Glomerular visceral epithelial cell (primary cell): ENCODE data around the gene TXNL4A.
"Not testable (repeated sequence)": the region's sequence is repeated elsewhere in the genome, so short reads cannot be mapped to it uniquely, and the experiment has no call there.

Source experiments
- DNase-seq: peaks from one replicate; pipeline ENCODE4 v3.0.0-alpha.2; 2016; ENCODE audit errors: extremely low spot score

TXNL4A gene

DNA sequence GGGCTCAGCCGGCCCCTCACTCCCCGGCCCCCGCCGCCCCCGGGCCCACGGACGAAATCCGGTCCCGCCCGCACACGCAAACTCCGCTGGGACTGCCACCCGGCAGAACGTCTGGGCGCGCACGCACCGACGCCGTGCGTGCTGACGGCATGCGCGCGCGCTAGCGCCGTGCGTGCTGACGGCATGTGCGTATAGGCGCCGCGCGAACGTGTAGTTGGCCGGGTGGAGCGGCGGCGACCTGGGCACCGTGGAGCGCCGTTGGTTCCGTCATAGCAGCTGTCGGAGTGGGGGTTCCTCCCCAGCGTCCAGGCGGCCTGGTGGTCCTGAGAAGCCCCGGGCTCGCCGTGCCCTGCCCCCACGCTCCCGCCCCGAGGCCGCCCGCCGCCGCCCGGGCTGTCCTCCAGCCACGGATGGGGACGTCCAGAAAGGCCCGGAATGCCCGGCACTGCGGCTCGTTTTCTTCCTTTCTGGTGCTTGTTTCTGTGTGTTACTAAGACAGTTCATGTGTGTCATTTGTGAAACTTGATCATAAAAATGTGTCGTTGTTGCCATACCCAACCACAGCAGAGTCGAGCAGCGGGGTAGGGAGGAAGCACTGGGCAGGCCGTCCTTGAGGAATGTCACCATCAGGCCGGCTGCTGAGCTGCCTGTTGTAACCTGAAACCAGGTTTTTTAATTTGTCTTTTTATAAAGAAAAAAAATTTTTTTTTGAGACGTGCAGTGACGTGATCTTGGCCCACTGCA lies at the start of gene TXNL4A:
TSS of gene TXNL4A (minus strand) at position 113 of the 744 bp plus-strand sequence. CDS start 171 bp downstream, outside the sequence.
- peak; percentile 85 for DNase-seq

- DNase-seq, result no peak
Measured at GRCh38 chr18:80037300-80037699, 48.9 kb upstream of the TXNL4A start.

- DNase-seq, result no peak
Measured at GRCh38 chr18:80035997-80036396, 47.6 kb upstream of the TXNL4A start.

GRCh38 chr18:80034852-80035406 lies 46.6 kb upstream of the TXNL4A start:
- DNase-seq, result no peak

GRCh38 chr18:80034068-80034851 lies 45.9 kb upstream of the TXNL4A start, which contains the start of gene RBFA:
Gene RBFA (plus strand): TSS chr18:80034434. CDS start chr18:80034496, 62 bp downstream.
- peak; percentile 100 for DNase-seq

GRCh38 chr18:80033181-80034067 lies 45.1 kb upstream of the TXNL4A start:
- DNase-seq, result no peak

DNA sequence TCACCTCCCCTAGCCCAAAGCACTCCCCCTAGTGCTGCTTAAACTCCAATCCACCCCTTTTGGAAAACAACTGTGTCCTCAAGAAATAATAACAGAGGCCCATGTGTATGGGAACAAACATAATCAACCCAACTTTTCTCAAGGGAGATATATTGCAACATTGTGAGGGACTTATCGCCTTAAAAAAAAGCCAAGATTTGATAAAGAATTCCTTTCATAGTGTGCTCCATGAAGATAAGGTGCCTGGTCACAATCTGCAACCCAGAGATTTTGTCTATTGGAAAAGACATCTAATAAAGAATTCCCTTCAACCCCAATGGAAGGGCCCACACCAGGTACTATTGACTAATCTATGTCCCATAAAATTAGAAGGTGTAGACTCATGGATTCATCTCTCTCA lies 41.3 kb upstream of the TXNL4A start:
- DNase-seq, result no peak

GRCh38 chr18:80027719-80028118 lies 39.4 kb upstream of the TXNL4A start:
- DNase-seq, result not testable (repeated sequence)

DNA sequence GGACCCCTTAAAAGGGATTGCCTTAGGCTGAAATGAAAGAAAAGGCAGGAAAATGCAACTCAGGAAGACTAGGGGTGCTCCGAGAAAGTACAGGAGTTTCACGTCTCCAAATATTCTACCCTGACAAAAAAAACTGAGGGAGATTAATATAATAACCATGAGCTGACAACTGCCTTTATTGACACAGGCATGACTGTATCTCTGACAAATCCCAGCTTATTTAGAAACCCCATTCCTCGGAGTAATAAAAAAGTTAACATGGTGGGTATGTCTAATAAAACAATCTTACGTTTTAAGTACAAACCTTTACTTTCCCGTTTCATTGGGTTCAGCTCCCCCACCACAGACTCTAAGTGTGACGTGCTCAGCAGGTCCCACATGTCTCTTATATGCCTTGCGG lies 38.0 kb upstream of the TXNL4A start:
- DNase-seq, result no peak

GRCh38 chr18:80023173-80023572 lies 34.8 kb upstream of the TXNL4A start:
- DNase-seq, result no peak

- no peak for DNase-seq
Measured at GRCh38 chr18:80022613-80023012, 34.2 kb upstream of the TXNL4A start.

- no peak for DNase-seq
Measured at GRCh38 chr18:80012714-80013113, 24.4 kb upstream of the TXNL4A start.

GRCh38 chr18:80011496-80012137 lies 23.3 kb upstream of the TXNL4A start:
- not testable (repeated sequence) for DNase-seq

- no peak for DNase-seq
Measured at GRCh38 chr18:80010551-80010906, 22.2 kb upstream of the TXNL4A start.

DNA sequence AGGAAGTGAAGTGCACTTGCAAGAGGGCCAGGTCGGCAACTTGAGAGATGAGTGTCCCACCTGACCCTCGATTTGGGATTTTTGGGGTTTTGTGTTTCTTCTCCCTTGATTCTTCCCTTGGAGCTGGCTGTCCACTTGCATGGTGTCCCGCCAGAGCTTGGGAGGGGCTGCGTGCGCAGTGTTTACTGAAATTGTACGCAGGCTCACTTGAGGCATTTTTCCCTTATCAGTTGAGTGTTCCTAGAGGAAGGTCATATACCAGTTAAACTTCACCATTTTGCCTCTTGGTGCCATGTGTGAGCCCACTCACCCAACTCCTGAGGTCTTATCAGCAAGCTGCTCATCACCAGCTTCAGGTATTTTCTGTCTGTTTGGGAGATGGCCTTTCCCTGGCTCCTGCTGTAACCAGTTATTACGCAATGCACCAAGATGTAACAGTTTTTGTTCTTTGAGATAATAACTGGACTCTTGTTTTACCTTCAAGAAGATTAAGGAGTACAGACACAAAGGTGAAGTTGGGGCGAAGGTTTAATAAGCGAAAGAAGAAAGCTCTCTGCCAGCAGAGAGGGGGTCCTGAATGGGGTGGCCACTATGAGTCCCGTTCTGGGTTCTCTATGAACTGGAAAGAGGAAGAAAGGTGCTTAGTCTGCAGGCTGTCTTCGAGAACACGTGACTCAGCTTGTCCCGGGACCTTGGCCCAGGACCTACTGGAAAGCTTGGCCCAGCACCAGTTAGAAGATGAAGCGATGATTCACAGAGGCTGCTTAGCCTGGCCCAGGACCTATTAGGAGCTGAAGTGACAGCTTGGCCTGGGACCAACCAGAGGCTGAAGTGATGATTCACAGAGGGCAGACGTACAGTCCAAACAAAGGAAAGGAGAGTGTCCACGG lies 21.5 kb upstream of the TXNL4A start:
- DNase-seq, result peak; percentile 93

- DNase-seq, result no peak
Measured at GRCh38 chr18:80006724-80007123, 18.4 kb upstream of the TXNL4A start.

GRCh38 chr18:80004600-80005342 lies 16.4 kb upstream of the TXNL4A start:
- DNase-seq, result no peak

DNA sequence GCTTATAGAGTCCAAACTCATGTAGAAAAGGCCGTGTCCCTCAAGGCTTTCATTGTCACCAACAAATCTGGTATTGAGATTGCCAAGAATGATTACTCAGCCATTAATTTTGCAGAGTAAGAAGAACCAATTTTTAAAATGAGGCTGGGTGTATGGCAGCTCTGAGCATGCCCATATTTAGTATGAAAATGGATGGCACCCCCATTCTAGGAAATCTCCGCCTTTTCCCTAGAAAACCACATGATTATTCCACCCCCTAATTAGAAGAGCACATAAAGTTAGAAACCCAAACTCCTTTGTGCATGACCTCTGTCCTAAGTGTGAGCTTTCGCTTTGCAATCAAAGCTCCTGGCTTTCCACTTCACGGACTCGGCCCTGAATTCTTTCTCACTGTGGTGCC lies 14.1 kb upstream of the TXNL4A start:
- no peak for DNase-seq

DNA sequence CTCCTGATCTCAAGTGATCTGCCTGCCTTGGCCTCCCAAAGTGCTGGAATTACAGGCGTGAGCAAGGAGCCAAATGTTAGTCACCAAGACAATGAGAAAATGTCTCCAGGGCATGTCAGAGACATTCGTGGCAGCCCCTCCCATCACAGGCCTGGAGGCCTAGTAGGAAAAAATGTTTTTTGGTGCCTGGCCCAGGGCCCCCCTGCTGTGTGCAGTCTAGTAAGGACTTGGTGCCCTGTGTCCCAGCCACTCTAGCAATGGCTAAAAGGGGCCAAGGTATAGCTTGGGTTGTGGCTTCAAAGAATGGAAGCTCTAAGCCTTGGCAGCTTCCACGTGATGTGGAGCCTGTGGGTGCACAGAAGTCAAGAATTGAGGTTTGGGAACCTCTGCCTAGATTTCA lies 12.5 kb upstream of the TXNL4A start:
- no peak for DNase-seq
